K562 (cell line): ENCODE measurements around the gene SPRED2. TPM values are rescaled to one million over a fixed set of nuclear protein-coding genes. Genes with fewer than 3 reads are reported as not detected.

Experiments
- BRD4 ChIP-seq: fragments of 200-600 bp; sonication (generic); IDR thresholded peaks from 2 replicates; pipeline ENCODE4 v1.6.1; 2017; ENCODE audit warnings: inconsistent platforms
- CBX1 ChIP-seq: sonication (generic); IDR thresholded peaks from 2 replicates; pipeline ENCODE4 v1.6.1; 2016; ENCODE audit warnings: antibody characterized with exemption, low read depth, mild to moderate bottlenecking
- REST ChIP-seq, 2 experiments: fragments of 450-650 bp; formaldehyde crosslinking in 1 of 2; IDR thresholded peaks; 2 replicates each; pipeline versions ENCODE4 v1.4.0 to v1.6.1; 2014 to 2020; ENCODE audit warnings: mild to moderate bottlenecking in 2 of 2, borderline replicate concordance in 1 of 2, low read depth in 1 of 2
- SAP30 ChIP-seq: fragments of 200-600 bp; sonication (generic); IDR thresholded peaks from 2 replicates; pipeline ENCODE4 v1.6.1; 2012; ENCODE audit warnings: borderline replicate concordance, low read depth, mild to moderate bottlenecking, moderate library complexity, low read length, control low read depth, inconsistent platforms; ENCODE audit not compliant: insufficient read depth, poor library complexity, severe bottlenecking
- ZMIZ1 ChIP-seq, 2 experiments: fragments of 150-350 bp in 1 of 2; IDR thresholded peaks; 2 replicates each; pipeline ENCODE4 v1.6.1; 2012 to 2016; ENCODE audit warnings: low read depth in 2 of 2, low read length in 2 of 2, mild to moderate bottlenecking in 1 of 2, moderate library complexity in 1 of 2
- ZNF77 ChIP-seq: fragments of 250-450 bp; sonication (Bioruptor Pico); IDR thresholded peaks from 2 replicates; pipeline ENCODE4 v1.5.0; 2020
- polyA plus RNA-seq, 8 experiments: library from polyadenylated mRNA; depleted of rRNA in 4 of 8; stranded (reverse) in 5 of 8; unstranded in 3 of 8; fragments of >200 nt; fragmentation: Nextera tagmentation in 2 of 8; fragmentation: Illumina TruSeq in 1 of 8; extraction: Ambion mirVana in 2 of 8; extraction: Trizol in 1 of 8; gene quantifications; 2 replicates each; pipeline versions ENCODE4 v1.2.1 to v1.2.3, GENCODE V29; 2011 to 2014; ENCODE audit warnings: inconsistent platforms in 1 of 8, missing spikeins in 1 of 8
- total RNA-seq, 7 experiments: library from RNA; depleted of rRNA in 6 of 7; stranded (reverse); fragments of >200 nt in 6 of 7; fragmentation: Illumina TruSeq in 2 of 7; extraction: Trizol in 2 of 7; gene quantifications; 2 replicates each; pipeline versions ENCODE4 v1.2.1 to v1.2.3, GENCODE V29; 2011 to 2021; ENCODE audit warnings: low replicate concordance in 1 of 7
- TF ChIP-seq, protein P1 (sequence below): sonication (generic); formaldehyde crosslinking; IDR thresholded peaks from 2 replicates; pipeline ENCODE4 v1.8.1; 2023; ENCODE audit warnings: mild to moderate bottlenecking, missing genetic modification reagents

SPRED2 gene
- total and polyA plus RNA-seq, 9 of the 15 experiments (the other 6 are each of a cell fraction or from before 2014, with no cell fraction given) = 4.6 to 50.8 (median 14.1) TPM

- TF ChIP-seq REST (IDR thresholded peaks at IDR 0.05; ENCODE audit: borderline replicate concordance) (no peak), REST (CRISPR knock-in tag; IDR thresholded peaks at IDR 0.05; ENCODE audit: low read depth) (no peak), ZNF77 (CRISPR knock-in tag) (no peak), SAP30 (no peak), ZMIZ1 (IDR thresholded peaks at IDR 0.05; ENCODE audit: low read depth in 2 of 2, low read length in 2 of 2) (no peak), CBX1 (no peak), BRD4 (no peak)
- TF ChIP-seq, protein P1, sequence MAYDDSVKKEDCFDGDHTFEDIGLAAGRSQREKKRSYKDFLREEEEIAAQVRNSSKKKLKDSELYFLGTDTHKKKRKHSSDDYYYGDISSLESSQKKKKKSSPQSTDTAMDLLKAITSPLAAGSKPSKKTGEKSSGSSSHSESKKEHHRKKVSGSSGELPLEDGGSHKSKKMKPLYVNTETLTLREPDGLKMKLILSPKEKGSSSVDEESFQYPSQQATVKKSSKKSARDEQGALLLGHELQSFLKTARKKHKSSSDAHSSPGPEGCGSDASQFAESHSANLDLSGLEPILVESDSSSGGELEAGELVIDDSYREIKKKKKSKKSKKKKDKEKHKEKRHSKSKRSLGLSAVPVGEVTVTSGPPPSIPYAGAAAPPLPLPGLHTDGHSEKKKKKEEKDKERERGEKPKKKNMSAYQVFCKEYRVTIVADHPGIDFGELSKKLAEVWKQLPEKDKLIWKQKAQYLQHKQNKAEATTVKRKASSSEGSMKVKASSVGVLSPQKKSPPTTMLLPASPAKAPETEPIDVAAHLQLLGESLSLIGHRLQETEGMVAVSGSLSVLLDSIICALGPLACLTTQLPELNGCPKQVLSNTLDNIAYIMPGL (CRISPR knock-in tag) = no peak
Measured at GRCh38 chr2:65320946-65321345, 111.5 kb downstream of the SPRED2 start (continued).
